Measurements from ENCODE around the gene ARHGAP6. TPM values are rescaled to one million over a fixed set of nuclear protein-coding genes. Genes with fewer than 3 reads are reported as not detected.
"Not testable (repeated sequence)": the region's sequence is repeated elsewhere in the genome, so short reads cannot be mapped to it uniquely, and the experiment has no call there.

Gene ARHGAP6
- total RNA-seq, 1 experiment from 2014 or later = not detected

DNA sequence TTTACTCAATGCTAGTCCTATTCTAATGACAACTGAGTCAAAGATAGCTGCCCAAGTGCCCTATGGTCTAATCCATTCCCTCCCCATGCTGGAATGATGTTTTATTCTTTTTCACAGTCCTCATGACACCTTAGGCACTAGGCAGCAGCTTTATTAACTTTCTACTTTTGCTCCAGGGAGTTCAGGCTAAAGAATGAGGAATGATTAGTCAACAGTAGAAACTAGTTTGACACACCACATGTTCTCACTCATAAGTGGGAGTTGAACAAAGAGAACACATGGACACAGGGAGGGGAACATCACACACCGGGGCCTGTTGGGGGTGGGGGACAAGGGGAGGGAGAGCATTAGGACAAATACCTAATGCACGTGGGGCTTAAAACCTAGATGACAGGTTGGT lies 309.8 kb downstream of the ARHGAP6 start:
- not testable (repeated sequence) for H3K27ac ChIP-seq (ENCODE audit: low read length); H3K27me3 ChIP-seq (ENCODE audit: low read length); H3K9ac ChIP-seq (ENCODE audit: low read length); H3K4me1 ChIP-seq (ENCODE audit: low read length); H3K9me2 ChIP-seq (replicated peaks; ENCODE audit: insufficient read depth, low read length); H4K20me1 ChIP-seq (ENCODE audit: insufficient read depth, low read depth, low read length); H3K9me3 ChIP-seq (ENCODE audit: low read length); H3K36me3 ChIP-seq (ENCODE audit: insufficient read depth, low read length); H3K79me2 ChIP-seq (ENCODE audit: low read length); H2AFZ ChIP-seq (ENCODE audit: low read length); H3K4me2 ChIP-seq (ENCODE audit: low read depth, low read length, poor library complexity, severe bottlenecking); DNase-seq; H3K4me3 ChIP-seq (ENCODE audit: low read length)

DNA sequence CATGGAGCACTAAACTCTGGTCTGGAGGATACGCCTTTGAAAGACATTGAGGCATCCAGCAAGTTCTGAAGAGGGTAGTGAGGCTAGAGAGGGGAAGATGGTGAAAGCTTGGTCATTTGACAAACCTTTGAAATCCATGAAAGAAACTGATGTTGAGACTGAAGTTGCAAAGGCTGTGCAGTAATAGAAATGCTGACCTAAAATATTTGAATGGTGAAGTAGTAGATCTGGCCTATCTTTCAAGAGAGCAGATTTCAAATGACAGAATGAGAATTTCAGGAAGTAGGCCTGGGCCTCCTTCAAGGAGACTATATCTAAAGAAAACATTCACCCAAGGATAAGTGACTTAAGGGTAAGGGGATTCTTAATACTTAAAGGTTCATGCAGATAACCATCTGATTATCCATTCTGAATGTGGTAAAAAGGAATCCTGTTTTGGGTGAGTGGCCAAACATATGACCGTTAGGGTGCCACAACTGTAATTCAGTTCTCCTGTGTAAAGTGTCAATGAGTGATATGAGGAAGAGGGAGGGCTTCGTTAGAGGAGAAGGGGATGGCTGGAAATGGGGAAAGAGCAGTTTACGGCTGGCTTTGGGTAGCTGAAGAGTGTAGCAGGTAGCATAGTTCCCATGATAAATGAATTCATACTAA lies 310.3 kb downstream of the ARHGAP6 start:
- Histone ChIP-seq H3K4me2 (ENCODE audit: low read depth, low read length, poor library complexity, severe bottlenecking) (no peak overlapping the region), H3K4me3 (ENCODE audit: low read length) (no peak overlapping the region), H3K9me2 (replicated peaks; ENCODE audit: insufficient read depth, low read length) (no peaks in the 10 kb centered on the region), H3K9ac (ENCODE audit: low read length) (no peak overlapping the region), H2AFZ (ENCODE audit: low read length) (no peak overlapping the region), H3K4me1 (ENCODE audit: low read length) (no peaks in the 10 kb centered on the region), H3K9me3 (ENCODE audit: low read length) (no peaks in the 10 kb centered on the region), H3K27ac (ENCODE audit: low read length) (no peak overlapping the region), H4K20me1 (ENCODE audit: insufficient read depth, low read depth, low read length) (no peaks in the 10 kb centered on the region), H3K27me3 (ENCODE audit: low read length) (no peaks in the 10 kb centered on the region), H3K36me3 (ENCODE audit: insufficient read depth, low read length) (no peaks in the 10 kb centered on the region), H3K79me2 (ENCODE audit: low read length) (no peaks in the 10 kb centered on the region)
- no peak for DNase-seq

DNA sequence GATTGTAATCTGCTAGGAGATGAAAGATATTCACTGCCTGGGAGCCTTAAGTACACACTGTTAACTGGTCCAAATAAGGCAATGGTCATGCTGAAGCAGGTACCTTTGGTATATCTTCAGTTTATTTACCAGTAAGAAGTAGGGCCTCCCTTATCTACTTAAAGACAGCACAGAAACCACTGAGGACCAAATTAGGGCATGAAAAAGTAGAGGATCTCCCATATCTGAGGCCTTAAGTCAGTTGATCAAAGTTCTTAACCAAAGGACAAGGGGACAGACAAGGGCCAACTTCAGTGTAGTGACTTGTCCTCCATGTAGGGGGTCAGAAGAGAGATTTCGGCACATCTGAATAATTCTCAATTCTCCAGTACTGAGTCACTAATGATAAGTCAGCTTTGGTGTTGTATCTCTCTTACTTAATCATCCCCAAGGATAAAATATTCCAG lies 313.4 kb downstream of the ARHGAP6 start:
- Histone ChIP-seq H3K4me2 (ENCODE audit: low read depth, low read length, poor library complexity, severe bottlenecking) (no peak overlapping the region), H3K27me3 (ENCODE audit: low read length) (no peaks in the 10 kb centered on the region), H3K4me3 (ENCODE audit: low read length) (no peak overlapping the region), H3K36me3 (ENCODE audit: insufficient read depth, low read length) (no peaks in the 10 kb centered on the region), H4K20me1 (ENCODE audit: insufficient read depth, low read depth, low read length) (no peaks in the 10 kb centered on the region), H3K9me2 (replicated peaks; ENCODE audit: insufficient read depth, low read length) (no peaks in the 10 kb centered on the region), H3K79me2 (ENCODE audit: low read length) (no peaks in the 10 kb centered on the region), H3K4me1 (ENCODE audit: low read length) (no peaks in the 10 kb centered on the region), H3K27ac (ENCODE audit: low read length) (no peak overlapping the region), H3K9ac (ENCODE audit: low read length) (no peak overlapping the region), H2AFZ (ENCODE audit: low read length) (no peak overlapping the region), H3K9me3 (ENCODE audit: low read length) (no peaks in the 10 kb centered on the region)
- no peak for DNase-seq

DNA sequence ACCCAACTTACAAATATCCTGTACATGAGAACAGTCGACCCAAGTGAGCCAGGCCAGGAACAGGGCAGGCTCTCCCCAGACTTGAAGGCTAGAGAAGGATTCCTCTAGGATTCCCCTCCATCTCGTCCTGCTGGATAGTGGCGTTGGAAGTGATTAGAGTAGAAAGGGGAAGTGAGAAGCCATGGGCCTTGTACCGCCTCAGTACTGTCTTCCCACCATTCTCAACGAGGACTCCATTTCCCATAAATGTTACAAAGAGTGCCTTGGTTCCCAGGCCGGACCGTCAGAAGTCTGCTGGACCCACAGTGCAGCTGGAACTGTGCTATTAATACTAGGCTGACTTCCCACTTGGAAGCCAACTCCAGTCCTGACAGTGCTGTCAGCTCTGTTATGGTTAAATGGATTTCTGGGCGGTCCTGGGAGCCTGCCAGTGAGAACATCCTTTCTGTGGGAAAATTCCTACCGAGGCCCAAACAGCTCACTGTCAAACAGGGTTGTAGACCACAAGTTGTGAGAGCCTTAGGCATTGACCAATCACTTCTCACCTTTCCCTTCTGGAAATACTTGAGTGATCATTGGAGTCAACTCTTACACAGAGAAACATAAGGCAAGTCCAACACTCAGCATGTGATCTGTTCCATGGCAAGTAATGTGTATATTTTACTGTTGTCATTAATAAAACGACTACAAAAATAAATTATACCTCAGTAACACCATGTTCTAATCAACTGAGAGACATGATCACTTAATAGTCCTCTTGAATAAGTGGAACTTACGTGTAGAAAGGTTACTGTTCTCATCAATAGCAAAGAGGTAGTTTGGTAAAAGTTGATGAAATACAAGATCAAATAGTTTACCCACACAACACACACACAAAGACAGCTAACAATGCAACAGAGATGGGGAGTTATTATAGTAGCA lies 314.1 kb downstream of the ARHGAP6 start:
- no peak for DNase-seq
- H3K27ac ChIP-seq (ENCODE audit: low read length) = no peak overlapping the region
- no peak overlapping the region for H2AFZ ChIP-seq (ENCODE audit: low read length)
- no peak overlapping the region for H3K9ac ChIP-seq (ENCODE audit: low read length)
- no peaks in the 10 kb centered on the region for H3K27me3 ChIP-seq (ENCODE audit: low read length)
- no peaks in the 10 kb centered on the region for H4K20me1 ChIP-seq (ENCODE audit: insufficient read depth, low read depth, low read length)
- no peaks in the 10 kb centered on the region for H3K79me2 ChIP-seq (ENCODE audit: low read length)
- H3K9me2 ChIP-seq (replicated peaks; ENCODE audit: insufficient read depth, low read length) = no peaks in the 10 kb centered on the region
- H3K36me3 ChIP-seq (ENCODE audit: insufficient read depth, low read length) = no peaks in the 10 kb centered on the region
- no peak overlapping the region for H3K4me3 ChIP-seq (ENCODE audit: low read length)
- no peaks in the 10 kb centered on the region for H3K4me1 ChIP-seq (ENCODE audit: low read length)
- no peak overlapping the region for H3K4me2 ChIP-seq (ENCODE audit: low read depth, low read length, poor library complexity, severe bottlenecking)
- no peaks in the 10 kb centered on the region for H3K9me3 ChIP-seq (ENCODE audit: low read length)

DNA sequence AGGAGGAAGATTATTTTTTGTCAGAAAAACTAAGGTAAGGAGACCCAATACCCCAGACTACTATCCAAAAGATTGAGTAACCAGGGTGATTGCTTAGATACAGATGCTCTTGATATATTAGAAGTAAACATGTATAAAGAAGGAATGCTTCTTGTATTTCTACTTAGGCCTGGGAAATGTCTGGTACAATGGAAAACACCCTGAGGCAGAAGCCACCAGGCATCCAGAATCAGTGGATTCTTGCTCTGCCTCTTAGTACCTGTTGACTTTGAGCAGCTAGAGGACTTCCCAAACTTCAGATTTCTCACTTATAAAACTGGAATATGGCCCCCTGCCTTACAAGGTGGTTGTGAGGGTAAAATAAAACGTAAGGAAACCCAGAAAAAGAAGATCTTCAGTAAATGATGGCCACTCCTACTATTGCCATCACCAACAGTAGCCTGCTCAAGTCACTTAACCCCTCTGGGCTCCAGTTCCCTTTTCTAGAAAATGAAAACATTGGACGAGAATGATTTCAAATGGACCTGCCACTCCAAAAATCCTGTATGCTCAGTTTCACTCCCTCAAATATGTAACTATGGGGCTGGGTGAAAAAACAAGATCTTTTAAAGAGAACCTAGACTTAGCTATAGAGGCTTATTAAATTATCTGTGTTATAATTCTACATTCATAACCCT lies 315.9 kb downstream of the ARHGAP6 start:
- H3K4me1 ChIP-seq (ENCODE audit: low read length) = no peaks in the 10 kb centered on the region
- no peaks in the 10 kb centered on the region for H3K79me2 ChIP-seq (ENCODE audit: low read length)
- H3K36me3 ChIP-seq (ENCODE audit: insufficient read depth, low read length) = no peaks in the 10 kb centered on the region
- H3K27ac ChIP-seq (ENCODE audit: low read length) = no peak overlapping the region
- no peak overlapping the region for H2AFZ ChIP-seq (ENCODE audit: low read length)
- no peaks in the 10 kb centered on the region for H3K27me3 ChIP-seq (ENCODE audit: low read length)
- no peaks in the 10 kb centered on the region for H3K9me3 ChIP-seq (ENCODE audit: low read length)
- no peak for DNase-seq
- no peaks in the 10 kb centered on the region for H3K9me2 ChIP-seq (replicated peaks; ENCODE audit: insufficient read depth, low read length)
- H4K20me1 ChIP-seq (ENCODE audit: insufficient read depth, low read depth, low read length) = no peaks in the 10 kb centered on the region
- H3K4me3 ChIP-seq (ENCODE audit: low read length) = no peak overlapping the region
- H3K4me2 ChIP-seq (ENCODE audit: low read depth, low read length, poor library complexity, severe bottlenecking) = no peak overlapping the region
- no peak overlapping the region for H3K9ac ChIP-seq (ENCODE audit: low read length)

DNA sequence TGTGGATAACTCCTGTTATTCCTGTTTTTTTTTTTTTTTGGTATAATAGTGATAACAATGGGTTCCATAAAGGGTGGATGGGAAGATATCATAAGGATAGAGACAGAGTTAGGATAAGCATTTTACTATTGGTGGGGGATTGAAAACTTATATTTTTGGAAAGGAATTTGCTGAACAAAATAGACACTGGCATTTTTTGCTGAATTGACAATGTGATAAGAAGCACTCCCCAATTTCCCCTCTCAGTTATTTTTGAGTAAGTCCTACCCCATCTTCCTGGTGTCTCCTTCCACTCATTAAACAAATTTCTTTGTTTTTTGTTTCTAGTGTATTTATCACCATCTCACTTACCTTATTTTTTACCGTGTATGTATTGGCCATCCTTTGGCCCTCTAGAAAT lies 316.7 kb downstream of the ARHGAP6 start:
- Histone ChIP-seq H3K9ac (ENCODE audit: low read length) (no peak overlapping the region), H3K4me3 (ENCODE audit: low read length) (no peak overlapping the region), H3K36me3 (ENCODE audit: insufficient read depth, low read length) (no peaks in the 10 kb centered on the region), H3K4me2 (ENCODE audit: low read depth, low read length, poor library complexity, severe bottlenecking) (no peak overlapping the region), H3K4me1 (ENCODE audit: low read length) (no peaks in the 10 kb centered on the region), H3K27ac (ENCODE audit: low read length) (no peak overlapping the region), H4K20me1 (ENCODE audit: insufficient read depth, low read depth, low read length) (no peaks in the 10 kb centered on the region), H3K9me3 (ENCODE audit: low read length) (no peaks in the 10 kb centered on the region), H3K9me2 (replicated peaks; ENCODE audit: insufficient read depth, low read length) (no peaks in the 10 kb centered on the region), H3K27me3 (ENCODE audit: low read length) (no peaks in the 10 kb centered on the region), H2AFZ (ENCODE audit: low read length) (no peak overlapping the region), H3K79me2 (ENCODE audit: low read length) (no peaks in the 10 kb centered on the region)
- no peak for DNase-seq

DNA sequence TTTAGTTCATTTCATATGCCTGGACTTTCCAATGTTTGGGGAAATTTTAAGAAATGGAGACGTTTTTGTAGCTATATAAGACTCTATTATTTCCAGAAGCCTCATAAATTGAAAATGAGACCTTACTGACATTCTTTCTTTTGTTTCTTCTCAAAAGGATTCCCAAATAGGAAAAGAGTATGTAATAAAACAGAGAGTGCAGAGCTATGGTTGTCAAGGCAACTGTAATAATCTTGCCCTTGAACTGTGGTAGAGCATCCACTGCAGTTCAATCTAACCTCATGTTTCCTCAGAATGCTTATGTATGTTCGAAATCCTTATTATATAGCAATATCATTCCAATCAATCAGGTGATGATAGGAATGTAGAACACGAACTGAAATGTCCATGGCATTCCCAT lies 318.4 kb downstream of the ARHGAP6 start:
- H3K9me2 ChIP-seq (replicated peaks; ENCODE audit: insufficient read depth, low read length) = no peaks in the 10 kb centered on the region
- H3K27me3 ChIP-seq (ENCODE audit: low read length) = no peaks in the 10 kb centered on the region
- H3K27ac ChIP-seq (ENCODE audit: low read length) = no peak overlapping the region
- H3K4me2 ChIP-seq (ENCODE audit: low read depth, low read length, poor library complexity, severe bottlenecking) = no peak overlapping the region
- H3K9ac ChIP-seq (ENCODE audit: low read length) = no peak overlapping the region
- no peak overlapping the region for H2AFZ ChIP-seq (ENCODE audit: low read length)
- no peaks in the 10 kb centered on the region for H3K4me1 ChIP-seq (ENCODE audit: low read length)
- H3K9me3 ChIP-seq (ENCODE audit: low read length) = no peaks in the 10 kb centered on the region
- H3K36me3 ChIP-seq (ENCODE audit: insufficient read depth, low read length) = no peaks in the 10 kb centered on the region
- no peak for DNase-seq
- no peaks in the 10 kb centered on the region for H4K20me1 ChIP-seq (ENCODE audit: insufficient read depth, low read depth, low read length)
- H3K4me3 ChIP-seq (ENCODE audit: low read length) = no peak overlapping the region
- H3K79me2 ChIP-seq (ENCODE audit: low read length) = no peaks in the 10 kb centered on the region

DNA sequence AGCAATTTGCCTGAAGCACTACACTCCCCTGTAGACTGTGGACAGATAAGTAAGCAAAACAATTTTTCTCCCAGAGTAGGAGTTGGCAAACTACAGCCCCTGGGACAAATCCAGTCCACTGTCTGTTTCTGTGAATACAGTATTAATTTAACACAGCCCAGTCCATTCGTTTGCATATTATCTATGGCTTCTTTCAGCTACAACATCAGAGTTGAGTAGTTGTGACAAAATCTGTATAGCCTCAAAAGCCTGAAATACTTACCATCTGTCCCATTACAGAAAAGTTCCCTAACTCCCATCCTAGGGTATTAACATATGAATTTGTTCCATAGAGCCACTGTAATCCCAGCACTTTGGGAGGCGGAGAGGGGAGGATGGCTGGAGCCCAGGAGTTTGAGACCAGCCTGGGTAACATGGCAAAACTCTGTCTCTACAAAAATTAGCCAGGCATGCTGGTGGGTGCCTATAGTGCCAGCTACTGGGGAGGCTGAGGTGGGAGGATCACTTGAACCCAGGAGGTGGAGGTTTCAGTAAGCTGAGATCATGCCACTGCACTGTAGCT lies 319.5 kb downstream of the ARHGAP6 start:
- Histone ChIP-seq H3K4me1 (ENCODE audit: low read length) (no peaks in the 10 kb centered on the region), H3K9ac (ENCODE audit: low read length) (no peak overlapping the region), H3K9me2 (replicated peaks; ENCODE audit: insufficient read depth, low read length) (no peaks in the 10 kb centered on the region), H3K9me3 (ENCODE audit: low read length) (no peaks in the 10 kb centered on the region), H3K27me3 (ENCODE audit: low read length) (no peaks in the 10 kb centered on the region), H3K4me2 (ENCODE audit: low read depth, low read length, poor library complexity, severe bottlenecking) (no peak overlapping the region), H3K4me3 (ENCODE audit: low read length) (no peak overlapping the region), H4K20me1 (ENCODE audit: insufficient read depth, low read depth, low read length) (no peaks in the 10 kb centered on the region), H3K79me2 (ENCODE audit: low read length) (no peaks in the 10 kb centered on the region), H3K36me3 (ENCODE audit: insufficient read depth, low read length) (no peaks in the 10 kb centered on the region), H2AFZ (ENCODE audit: low read length) (no peak overlapping the region), H3K27ac (ENCODE audit: low read length) (no peak overlapping the region)
- no peak for DNase-seq

All from Karpas-422 (cell line).